Skeletal muscle tissue (tissue), 4 donors: Measurements from ENCODE around the gene IFT80. TPM values are rescaled to one million over a fixed set of nuclear protein-coding genes. Genes with fewer than 3 reads are reported as not detected.

ENCODE experiments used
- H3K27ac ChIP-seq: one replicate; pipeline ENCODE4 v1.7.0; 2013; ENCODE audit warnings: mild to moderate bottlenecking, low read depth, low read length, inconsistent platforms
- H3K27me3 ChIP-seq, 3 donors: one replicate each; pipeline ENCODE4 v1.7.0; 2013; ENCODE audit warnings: low read length in 3 of 3; ENCODE audit not compliant: control insufficient read depth in 3 of 3, insufficient read depth in 3 of 3
- H3K36me3 ChIP-seq, 3 donors: one replicate each; pipeline ENCODE4 v1.7.0; 2013; ENCODE audit warnings: low read length in 3 of 3; ENCODE audit not compliant: control insufficient read depth in 3 of 3, insufficient read depth in 3 of 3
- H3K4me1 ChIP-seq, 3 donors: one replicate each; pipeline ENCODE4 v1.7.0; 2013; ENCODE audit warnings: low read length in 3 of 3, mild to moderate bottlenecking in 3 of 3; ENCODE audit not compliant: control insufficient read depth in 3 of 3, insufficient read depth in 3 of 3
- H3K4me3 ChIP-seq, 3 donors: one replicate each; pipeline ENCODE4 v1.7.0; 2013; ENCODE audit warnings: low read length in 3 of 3
- H3K9ac ChIP-seq, 3 donors: one replicate each; pipeline ENCODE4 v1.7.0; 2013; ENCODE audit warnings: low read length in 3 of 3, mild to moderate bottlenecking in 3 of 3, moderate library complexity in 2 of 3, low read depth in 1 of 3
- H3K9me3 ChIP-seq, 3 donors: one replicate each; pipeline ENCODE4 v1.7.0; 2013; ENCODE audit warnings: low read length in 3 of 3; ENCODE audit not compliant: control insufficient read depth in 3 of 3
- total RNA-seq: library from RNA; depleted of rRNA; stranded (reverse); fragments of >200 nt; gene quantifications from one replicate; pipeline ENCODE4 v1.2.3, GENCODE V29; 2014
- donor health status: Osteomylitis.

Gene IFT80
- total RNA-seq, 1 donor from 2014 or later = 19.8 TPM

DNA sequence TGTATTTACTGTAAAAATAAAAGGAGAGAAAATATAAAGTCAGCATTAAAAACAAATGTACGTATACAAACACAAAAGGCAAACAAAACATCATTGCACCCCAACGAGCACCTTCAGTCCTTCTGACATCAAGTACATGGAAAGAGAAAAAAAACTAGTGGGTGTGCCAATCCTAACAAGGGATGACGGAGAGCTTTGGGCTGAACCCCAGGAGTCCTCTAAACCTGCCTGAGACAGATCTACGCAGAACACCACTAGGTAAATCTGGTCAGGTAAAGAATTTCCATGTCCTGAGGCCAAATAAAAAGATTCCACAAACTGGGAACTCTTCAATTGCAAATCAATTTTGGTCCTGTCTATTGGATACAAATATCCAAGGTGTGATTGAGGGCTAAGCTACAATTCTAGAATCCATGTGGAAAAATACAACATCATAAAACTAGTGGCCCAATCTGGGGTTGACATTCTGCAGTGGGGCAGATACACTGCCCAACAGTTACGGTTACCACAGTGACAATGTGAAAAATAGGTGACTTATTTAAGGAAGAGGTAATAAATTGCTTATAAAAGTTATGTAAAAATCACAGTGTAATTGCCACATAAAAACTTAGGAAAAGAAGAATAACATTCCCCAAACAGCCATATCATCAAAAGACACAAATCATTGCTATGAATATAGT, 14.2 kb downstream of the IFT80 start:
- Histone ChIP-seq H3K27me3 (no peaks in the 10 kb centered on the region), H3K4me3 (no peak overlapping the region), H3K27ac (no peak overlapping the region), H3K4me1 (no peaks in the 10 kb centered on the region), H3K9ac (no peak overlapping the region), H3K9me3 (no peaks in the 10 kb centered on the region), H3K36me3 (no peaks in the 10 kb centered on the region)

GRCh38 chr3:160381470-160381869, 17.6 kb downstream of the IFT80 start:
- H3K9ac ChIP-seq = no peak overlapping the region
- H3K36me3 ChIP-seq = no peaks in the 10 kb centered on the region
- no peaks in the 10 kb centered on the region for H3K9me3 ChIP-seq
- H3K27me3 ChIP-seq = no peaks in the 10 kb centered on the region
- H3K4me3 ChIP-seq = no peak overlapping the region
- no peak overlapping the region for H3K27ac ChIP-seq
- no peaks in the 10 kb centered on the region for H3K4me1 ChIP-seq

DNA sequence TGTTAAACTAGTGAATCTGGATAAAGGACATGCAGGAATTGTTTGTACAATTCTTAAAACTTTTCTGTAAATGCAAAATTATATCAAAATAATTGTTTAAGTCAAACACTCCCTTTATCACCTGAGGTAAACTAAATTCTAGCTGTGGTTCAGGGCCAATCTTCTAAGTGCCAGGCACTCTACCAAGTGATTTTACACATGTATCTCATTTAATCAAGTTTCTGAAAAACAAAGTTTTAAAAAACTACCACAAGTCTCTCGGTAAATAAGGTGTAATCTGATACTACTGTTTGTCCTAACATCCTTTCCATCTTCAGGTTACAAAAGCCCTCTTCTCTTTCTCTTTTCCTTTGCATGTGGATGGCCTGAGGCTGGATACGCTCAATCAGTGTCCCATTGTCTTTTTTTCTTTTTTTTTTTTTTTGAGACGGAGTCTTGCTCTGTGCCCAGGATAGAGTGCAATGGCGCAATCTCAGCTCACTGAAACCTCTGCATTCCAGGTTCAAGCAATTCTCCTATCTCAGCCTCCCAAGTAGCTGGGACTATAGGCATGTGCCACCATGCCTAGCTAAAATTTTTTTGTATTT, 19.3 kb downstream of the IFT80 start:
- H3K9me3 ChIP-seq = no peaks in the 10 kb centered on the region
- H3K27me3 ChIP-seq = no peaks in the 10 kb centered on the region
- H3K4me1 ChIP-seq = no peaks in the 10 kb centered on the region
- H3K9ac ChIP-seq = no peak overlapping the region
- H3K4me3 ChIP-seq = no peak overlapping the region
- no peak overlapping the region for H3K27ac ChIP-seq
- H3K36me3 ChIP-seq = no peaks in the 10 kb centered on the region

GRCh38 chr3:160378331-160379109, 20.5 kb downstream of the IFT80 start:
- Histone ChIP-seq H3K4me1 (no peaks in the 10 kb centered on the region), H3K36me3 (peaks cover 0 to 4% (median 2%) of the 10 kb centered on the region in 3 donors), H3K27me3 (no peaks in the 10 kb centered on the region), H3K9me3 (no peaks in the 10 kb centered on the region), H3K9ac (no peak overlapping the region), H3K27ac (no peak overlapping the region), H3K4me3 (no peak overlapping the region)

DNA sequence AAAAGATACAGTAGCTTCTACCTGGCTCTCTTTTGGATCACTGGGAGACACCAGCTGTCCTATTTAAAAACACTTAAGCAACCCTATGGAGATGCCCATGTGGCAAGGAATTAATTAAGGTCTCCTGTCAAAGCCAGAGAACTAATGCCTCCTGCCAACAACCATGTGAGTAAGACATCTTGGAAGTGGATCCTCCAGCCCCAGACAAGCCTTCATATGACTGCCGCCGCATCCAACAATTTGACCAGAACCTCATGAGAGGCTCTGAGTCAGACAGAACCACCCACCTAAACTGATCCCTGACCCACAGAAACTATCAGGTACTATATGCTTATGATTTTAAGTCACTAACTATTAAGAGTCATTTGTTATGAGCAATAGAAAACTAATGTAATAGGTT, 22.3 kb downstream of the IFT80 start:
- Histone ChIP-seq H3K9me3 (no peaks in the 10 kb centered on the region), H3K27ac (no peak overlapping the region), H3K27me3 (no peaks in the 10 kb centered on the region), H3K36me3 (peaks cover 0 to 4% (median 2%) of the 10 kb centered on the region in 3 donors), H3K9ac (no peak overlapping the region), H3K4me1 (no peaks in the 10 kb centered on the region), H3K4me3 (no peak overlapping the region)

- no peaks in the 10 kb centered on the region for H3K9me3 ChIP-seq
- peaks cover 0 to 4% (median 2%) of the 10 kb centered on the region in 3 donors for H3K36me3 ChIP-seq
- no peak overlapping the region for H3K4me3 ChIP-seq
- H3K9ac ChIP-seq = no peak overlapping the region
- H3K27ac ChIP-seq = no peak overlapping the region
- no peaks in the 10 kb centered on the region for H3K27me3 ChIP-seq
- no peaks in the 10 kb centered on the region for H3K4me1 ChIP-seq
Measured at GRCh38 chr3:160374925-160375324, 24.1 kb downstream of the IFT80 start.

- Histone ChIP-seq H3K4me1 (no peaks in the 10 kb centered on the region), H3K27me3 (no peaks in the 10 kb centered on the region), H3K4me3 (no peak overlapping the region), H3K27ac (no peak overlapping the region), H3K36me3 (peaks cover 0 to 4% (median 2%) of the 10 kb centered on the region in 3 donors), H3K9ac (no peak overlapping the region), H3K9me3 (no peaks in the 10 kb centered on the region)
Measured at GRCh38 chr3:160374472-160374871, 24.6 kb downstream of the IFT80 start.

DNA sequence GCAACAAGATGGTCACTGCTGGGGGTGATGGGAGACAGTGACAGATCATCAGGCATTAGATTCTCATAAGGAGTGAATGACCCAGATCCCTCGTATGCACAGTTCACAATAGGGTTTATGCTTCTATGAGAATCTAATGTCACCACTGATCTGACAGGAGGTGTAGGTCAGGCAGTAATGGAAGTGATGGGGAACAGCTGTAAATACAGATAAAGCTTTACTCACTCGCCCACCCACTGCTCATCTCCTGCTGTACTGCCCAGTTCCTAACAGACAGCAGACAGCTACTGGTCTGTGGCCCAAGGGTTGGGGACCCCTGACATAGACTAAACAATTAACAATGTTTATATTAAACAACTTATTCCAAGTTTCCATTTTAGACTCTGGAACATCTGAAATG, 25.4 kb downstream of the IFT80 start:
- no peak overlapping the region for H3K4me3 ChIP-seq
- H3K9ac ChIP-seq = no peak overlapping the region
- peaks cover 0 to 4% (median 2%) of the 10 kb centered on the region in 3 donors for H3K36me3 ChIP-seq

DNA sequence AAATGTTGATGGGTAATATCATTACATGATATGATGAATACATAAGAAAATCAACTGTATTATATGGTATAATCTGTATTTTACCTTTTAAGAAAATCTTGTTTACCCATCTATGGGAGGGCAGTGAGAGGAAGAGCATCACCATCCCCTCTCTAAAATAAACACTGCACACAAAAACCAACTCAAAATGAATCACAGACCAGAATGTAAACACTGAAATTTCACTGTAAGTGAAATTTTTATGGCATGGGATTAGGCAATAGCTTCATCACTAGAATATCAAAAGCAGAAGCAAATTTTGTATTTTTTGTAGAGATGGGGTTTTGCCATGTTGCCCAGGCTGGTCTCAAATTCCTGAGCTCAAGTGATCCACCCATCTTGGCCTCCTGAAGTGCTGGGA, 26.2 kb downstream of the IFT80 start:
- no peaks in the 10 kb centered on the region for H3K9me3 ChIP-seq
- no peak overlapping the region for H3K4me3 ChIP-seq
- no peak overlapping the region for H3K27ac ChIP-seq
- H3K27me3 ChIP-seq = no peaks in the 10 kb centered on the region
- H3K4me1 ChIP-seq = no peaks in the 10 kb centered on the region
- peaks cover 0 to 4% (median 2%) of the 10 kb centered on the region in 3 donors for H3K36me3 ChIP-seq
- H3K9ac ChIP-seq = no peak overlapping the region

More for the DNA sequence above, 25.4 kb downstream of the IFT80 start:
- no peaks in the 10 kb centered on the region for H3K9me3 ChIP-seq
- no peaks in the 10 kb centered on the region for H3K4me1 ChIP-seq
- H3K27ac ChIP-seq = no peak overlapping the region
- no peaks in the 10 kb centered on the region for H3K27me3 ChIP-seq
